ENCODE measurements around the gene B9D2.
"Not testable (repeated sequence)": the region's sequence is repeated elsewhere in the genome, so short reads cannot be mapped to it uniquely, and the experiment has no call there.

B9D2 gene

GRCh38 chr19:41391618-41392017 lies 27.7 kb upstream of the B9D2 start:
- DNase-seq (ENCODE audit: low read depth in 2 of 2): no peak

GRCh38 chr19:41386442-41386841 lies 22.5 kb upstream of the B9D2 start:
- DNase-seq (ENCODE audit: low read depth in 2 of 2): no peak

DNA sequence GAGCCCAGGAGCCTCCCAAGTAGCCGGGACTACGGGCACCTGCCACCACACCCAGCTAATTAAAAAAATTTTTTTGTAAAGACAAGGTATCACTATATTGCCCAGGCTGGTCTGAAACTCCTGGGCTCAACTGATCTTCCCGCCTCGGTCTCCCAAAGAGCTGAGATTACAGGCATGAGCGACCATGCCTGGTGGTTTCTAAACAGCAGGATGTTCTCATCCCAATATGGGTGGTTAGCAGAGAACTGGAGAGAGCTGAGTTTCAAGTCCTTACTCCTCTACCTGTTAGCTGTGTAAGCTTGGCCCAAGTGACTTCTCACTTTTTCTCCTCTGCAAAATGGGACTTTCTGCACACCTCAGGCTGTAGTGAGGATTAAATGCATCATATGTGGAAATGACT lies 20.4 kb upstream of the B9D2 start:
- DNase-seq (ENCODE audit: low read depth in 2 of 2): no peak

DNA sequence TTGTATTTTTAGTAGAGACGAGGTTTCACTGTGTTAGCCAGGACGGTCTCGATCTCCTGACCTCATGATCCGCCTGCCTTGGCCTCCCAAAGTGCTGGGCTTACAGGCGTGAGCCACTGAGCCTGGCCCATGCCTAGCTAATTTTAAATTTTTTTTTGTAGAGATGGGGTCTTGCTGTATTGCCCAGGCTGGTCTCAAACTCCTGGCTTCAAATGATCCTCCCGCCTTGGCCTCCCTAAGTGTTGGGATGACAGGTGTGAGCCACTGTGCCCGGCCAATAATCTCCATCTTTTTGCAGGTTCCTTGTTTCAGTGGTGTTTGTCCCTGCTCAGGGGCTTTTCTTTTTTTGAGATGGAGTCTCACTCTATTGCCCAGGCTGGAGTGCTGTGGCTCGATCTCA lies 17.6 kb upstream of the B9D2 start:
- not testable (repeated sequence) for DNase-seq (ENCODE audit: low read depth in 2 of 2)

DNA sequence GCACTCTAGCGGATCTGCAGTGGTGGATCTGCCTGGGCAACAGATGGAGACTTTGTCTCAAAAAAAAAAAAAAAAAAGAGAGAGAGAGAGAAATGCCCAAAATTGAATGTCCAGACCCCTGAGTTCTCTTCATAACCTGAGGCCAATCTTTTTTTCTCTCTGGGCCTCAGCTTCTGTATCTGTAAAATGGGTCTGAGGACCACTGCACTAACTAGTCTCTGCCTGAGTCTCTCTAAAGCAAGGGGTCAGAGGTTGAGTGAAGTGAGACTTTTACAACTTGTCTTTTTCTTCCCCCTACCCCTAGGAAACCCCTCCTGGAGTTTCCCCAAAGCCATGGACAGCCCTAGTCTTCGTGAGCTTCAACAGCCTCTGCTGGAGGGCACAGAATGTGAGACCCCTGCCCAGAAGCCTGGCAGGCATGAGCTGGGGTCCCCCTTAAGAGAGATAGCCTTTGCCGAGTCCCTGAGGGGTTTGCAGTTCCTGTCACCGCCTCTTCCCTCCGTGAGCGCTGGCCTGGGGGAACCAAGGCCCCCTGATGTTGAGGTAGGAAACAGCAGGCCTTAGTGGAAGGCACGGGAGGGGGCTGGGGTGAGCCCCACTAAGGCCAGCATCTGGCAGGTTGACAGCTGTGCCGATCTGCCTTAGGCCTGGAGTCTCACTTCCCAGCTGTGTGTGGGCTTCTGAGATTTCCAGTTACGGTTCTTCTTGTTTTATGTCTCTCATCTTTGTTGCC lies 14.2 kb upstream of the B9D2 start:
- DNase-seq (ENCODE audit: low read depth in 2 of 2): no peak

DNA sequence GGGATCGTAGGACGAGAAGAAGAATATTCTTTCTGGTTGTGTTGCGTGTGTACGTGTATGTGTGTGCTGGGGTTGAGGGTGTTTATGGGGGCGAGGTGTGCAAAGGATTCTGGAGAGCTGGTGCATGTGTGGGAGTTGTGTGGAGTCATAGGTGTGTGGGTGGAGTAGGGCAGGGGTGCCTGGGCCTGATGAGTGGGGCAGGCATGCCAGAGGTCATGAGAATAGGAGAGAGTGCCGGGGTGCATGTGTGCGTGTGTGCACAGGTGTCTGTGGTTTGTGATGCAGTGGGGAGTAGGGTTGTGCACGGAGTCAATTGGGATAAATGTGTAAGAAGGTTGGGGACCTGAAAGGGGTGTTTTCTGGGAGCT lies 13.0 kb upstream of the B9D2 start:
- no peak for DNase-seq (ENCODE audit: low read depth in 2 of 2)

- no peak for DNase-seq (ENCODE audit: low read depth in 2 of 2)
Observed at GRCh38 chr19:41376241-41376997, 12.5 kb upstream of the B9D2 start, which contains the start of gene TMEM91. TMEM91 (plus strand) TSS chr19:41376533; CDS start chr19:41378310, 1,777 bp downstream.

GRCh38 chr19:41373993-41374392 lies 10.0 kb upstream of the B9D2 start:
- DNase-seq (ENCODE audit: low read depth in 2 of 2): peak; percentile 80 to 84

- DNase-seq (ENCODE audit: low read depth in 2 of 2): no peak
Observed at GRCh38 chr19:41372501-41372900, 8.6 kb upstream of the B9D2 start.

DNA sequence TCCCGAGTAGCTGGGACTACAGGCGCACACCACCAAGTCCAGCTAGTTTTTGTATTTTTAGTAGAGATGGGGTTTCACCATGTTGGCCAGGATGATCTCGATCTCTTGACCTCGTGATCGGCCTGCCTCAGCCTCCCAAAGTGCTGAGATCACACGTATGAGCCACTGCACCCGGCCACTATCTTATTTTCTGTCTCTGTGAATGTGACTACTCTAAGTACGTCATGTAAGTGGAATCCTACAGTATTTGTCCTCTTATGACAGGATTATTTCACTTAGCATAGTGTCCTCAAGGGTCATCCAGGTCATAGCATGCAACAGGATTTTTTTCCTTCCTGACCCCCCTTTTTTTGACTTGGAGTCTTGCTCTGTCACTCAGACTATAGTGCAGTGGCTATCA lies 7.6 kb upstream of the B9D2 start:
- DNase-seq (ENCODE audit: low read depth in 2 of 2): no peak

DNA sequence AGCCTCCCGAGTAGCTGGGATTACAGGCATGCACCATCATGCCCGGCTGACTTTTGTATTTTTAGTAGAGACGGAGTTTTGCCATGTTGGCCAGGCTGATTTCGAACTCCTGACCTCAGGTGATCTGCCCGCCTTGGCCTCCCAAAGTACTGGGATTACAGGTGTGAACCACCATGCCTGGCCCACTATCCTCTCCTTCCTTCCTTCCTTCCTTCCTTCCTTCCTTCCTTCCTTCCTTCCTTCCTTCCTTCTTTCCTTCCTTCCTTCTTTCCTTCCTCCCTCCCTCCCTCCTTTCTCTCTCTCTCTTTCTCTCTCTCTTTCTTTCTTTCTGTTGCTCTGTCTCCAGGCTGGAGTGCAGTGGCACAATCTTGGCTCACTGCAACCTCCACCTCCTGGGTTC lies 7.2 kb upstream of the B9D2 start:
- DNase-seq (ENCODE audit: low read depth in 2 of 2): not testable (repeated sequence)

DNA sequence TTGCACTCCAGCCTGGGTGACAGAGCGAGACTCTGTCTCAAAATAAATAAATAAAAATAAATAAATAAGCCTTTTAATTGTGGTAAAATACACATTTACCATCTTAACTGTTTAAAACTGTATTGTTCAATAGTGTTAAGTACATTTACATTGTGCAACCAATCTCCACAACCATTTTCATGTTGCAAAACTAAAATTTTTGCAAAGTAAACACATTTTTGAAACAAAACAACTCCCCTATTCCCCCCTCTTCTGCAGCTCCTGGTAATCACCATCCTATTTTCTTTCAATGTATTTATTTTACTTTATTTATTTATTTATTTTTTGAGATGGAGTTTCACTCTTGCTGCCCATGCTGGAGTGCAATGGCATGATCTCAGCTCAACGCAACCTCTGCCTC lies 5.8 kb upstream of the B9D2 start:
- DNase-seq (ENCODE audit: low read depth in 2 of 2): no peak

GRCh38 chr19:41367848-41368301 lies 3.9 kb upstream of the B9D2 start:
- DNase-seq (ENCODE audit: low read depth in 2 of 2): peak; percentile 81 to 84

DNA sequence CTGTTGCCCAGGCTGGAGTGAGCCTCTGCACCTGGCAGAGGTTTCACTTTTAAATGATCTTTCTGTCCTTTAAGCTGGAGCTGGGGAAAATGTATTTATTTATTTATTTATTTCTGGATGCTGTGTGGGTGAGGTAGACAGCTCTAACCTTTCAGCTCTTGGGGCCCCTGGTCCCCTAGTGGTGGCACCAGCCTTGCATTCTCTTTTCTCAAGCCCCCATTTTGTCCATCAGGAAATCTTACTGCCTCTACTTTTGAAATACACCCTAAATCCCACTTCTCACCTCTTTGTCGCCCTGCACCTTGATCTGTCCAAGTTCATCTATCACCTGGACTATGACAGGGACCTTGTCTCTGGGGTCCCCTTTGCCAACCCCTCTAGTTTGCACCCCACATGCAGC lies 2.1 kb upstream of the B9D2 start:
- DNase-seq (ENCODE audit: low read depth in 2 of 2): no peak

GRCh38 chr19:41364524-41365391 lies 809 bp upstream of the B9D2 start:
- DNase-seq (ENCODE audit: low read depth in 2 of 2): no peak

DNA sequence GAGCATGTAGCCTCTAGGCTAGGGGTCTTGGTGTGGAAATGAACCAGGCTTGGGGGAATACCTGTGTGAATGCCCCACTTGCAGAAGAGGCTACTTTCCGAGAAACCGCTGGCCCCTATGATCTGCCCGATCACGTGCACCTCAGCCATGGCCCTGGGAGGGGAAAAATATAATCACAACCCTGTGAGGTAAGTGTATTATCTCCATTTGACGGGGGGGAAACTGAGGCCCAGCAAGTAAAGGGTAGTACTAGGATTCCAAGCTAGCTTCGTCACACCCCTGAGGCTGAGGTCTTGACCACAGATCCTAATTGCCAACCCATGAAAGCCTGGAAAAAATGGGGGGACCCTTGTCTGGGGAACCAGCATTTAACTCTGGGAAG lies 587 bp downstream of the B9D2 start:
- DNase-seq (ENCODE audit: low read depth in 2 of 2): no peak

- DNase-seq (ENCODE audit: low read depth in 2 of 2): no peak
Observed at GRCh38 chr19:41362143-41362847, 1.7 kb downstream of the B9D2 start.

GRCh38 chr19:41359741-41360140 lies 4.2 kb downstream of the B9D2 start:
- no peak for DNase-seq (ENCODE audit: low read depth in 2 of 2)

- DNase-seq (ENCODE audit: low read depth in 2 of 2): no peak
Observed at GRCh38 chr19:41357746-41358145, 6.2 kb downstream of the B9D2 start.

DNA sequence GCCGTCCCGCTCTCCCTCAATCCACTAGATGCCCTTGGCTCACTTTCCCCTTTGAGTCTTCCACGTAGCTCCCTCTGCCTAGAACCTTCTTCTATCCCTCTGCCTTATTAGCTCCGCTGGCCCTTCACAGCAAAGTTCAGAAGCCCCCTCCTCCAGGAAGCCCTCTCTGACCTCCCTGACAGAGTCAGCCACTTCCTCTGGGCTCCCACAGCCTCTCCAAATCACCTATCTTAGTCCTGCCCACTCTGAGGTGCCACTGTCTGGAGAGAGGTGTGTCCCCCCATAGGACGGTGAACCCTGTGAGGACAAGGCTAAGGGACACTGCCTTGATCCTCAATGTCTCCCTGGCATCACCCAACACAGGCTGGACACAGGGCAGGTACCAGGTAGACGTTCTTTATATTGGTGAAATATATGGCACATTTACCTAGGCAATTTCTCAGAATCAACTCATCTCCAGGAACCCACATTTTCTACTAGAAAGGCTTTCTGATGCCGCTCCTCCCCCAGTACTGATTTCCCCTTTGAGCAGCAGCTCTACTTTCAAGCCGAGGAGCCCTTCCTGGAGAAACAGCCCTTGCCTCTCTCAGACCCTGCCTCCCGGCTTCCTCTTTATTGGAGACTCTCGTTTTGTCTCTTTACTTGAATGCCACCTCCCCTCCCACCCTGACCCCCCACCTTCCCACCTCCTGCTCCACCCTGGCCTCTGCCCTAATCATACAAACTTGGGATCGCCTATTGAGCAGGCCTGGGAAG lies 6.8 kb downstream of the B9D2 start:
- DNase-seq (ENCODE audit: low read depth in 2 of 2): no peak

DNA sequence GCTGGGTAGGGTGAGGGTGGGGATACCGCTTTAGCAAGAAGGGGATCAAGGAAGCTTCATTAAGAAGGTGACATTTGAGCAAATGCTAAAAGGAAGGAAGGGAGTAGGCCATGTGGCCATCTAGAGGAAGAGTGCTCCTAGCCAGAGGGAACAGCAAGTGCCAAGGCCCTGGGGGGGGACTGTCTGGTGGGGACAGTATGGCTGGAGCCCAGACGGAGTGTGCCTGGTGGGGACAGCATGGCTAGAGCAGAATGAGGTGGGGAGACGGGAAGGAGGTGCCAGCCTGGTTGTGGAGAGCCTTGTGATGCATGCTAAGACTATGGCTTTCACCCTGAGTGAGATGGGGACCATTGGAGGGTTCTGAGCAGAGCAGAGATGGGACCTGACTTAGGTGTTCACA lies 8.1 kb downstream of the B9D2 start:
- no peak for DNase-seq (ENCODE audit: low read depth in 2 of 2)

Data from fibroblast of skin of left biceps (primary cell).